GM12878 (cell line): ENCODE measurements around the gene AATF.

Experiments used
- ATF7 ChIP-seq: fragments of 450-650 bp; IDR thresholded peaks from 2 replicates; pipeline ENCODE4 v1.6.1; 2016; ENCODE audit warnings: low read depth, mild to moderate bottlenecking
- EZH2 ChIP-seq: IDR thresholded peaks from 2 replicates; pipeline ENCODE4 v1.6.1; 2012; ENCODE audit warnings: low read depth, mild to moderate bottlenecking, control low read depth, inconsistent platforms, low read length, borderline replicate concordance; ENCODE audit not compliant: control insufficient read depth
- GABPA ChIP-seq: IDR thresholded peaks from 2 replicates; pipeline ENCODE4 v1.6.1; 2014; ENCODE audit warnings: antibody characterized with exemption, low read depth, mild to moderate bottlenecking, inconsistent platforms
- HDGF ChIP-seq: fragments of 450-650 bp; IDR thresholded peaks from 2 replicates; pipeline ENCODE4 v1.6.1; 2016; ENCODE audit warnings: antibody characterized with exemption
- JUNB ChIP-seq: IDR thresholded peaks from 2 replicates; pipeline ENCODE4 v1.6.1; 2016; ENCODE audit warnings: antibody characterized with exemption, mild to moderate bottlenecking
- JUND ChIP-seq: IDR thresholded peaks from 2 replicates; pipeline ENCODE4 v1.6.1; 2012; ENCODE audit warnings: low read depth, mild to moderate bottlenecking, low read length, improper control_type of control experiment, moderate library complexity
- NFYB ChIP-seq: IDR thresholded peaks from 2 replicates; pipeline ENCODE4 v1.6.1; 2011; ENCODE audit warnings: low read depth, mild to moderate bottlenecking, low read length, improper control_type of control experiment, moderate library complexity; ENCODE audit not compliant: insufficient read depth
- POLR2AphosphoS5 ChIP-seq: IDR thresholded peaks from 2 replicates; pipeline ENCODE4 v1.6.1; 2011; ENCODE audit warnings: mild to moderate bottlenecking, low read length, inconsistent platforms
- SPI1 ChIP-seq: IDR thresholded peaks from 2 replicates; pipeline ENCODE4 v1.6.1; 2011; ENCODE audit warnings: low read depth, mild to moderate bottlenecking, low read length, moderate library complexity, borderline replicate concordance; ENCODE audit not compliant: insufficient read depth
- ZNF274 ChIP-seq: IDR thresholded peaks from one replicate; pipeline ENCODE4 v1.8.0; 2011; ENCODE audit not compliant: insufficient read length, insufficient read depth
- TF ChIP-seq, protein P1 (sequence below), 3 experiments: IDR thresholded peaks in 2 of 3; conservative IDR thresholded peaks in 1 of 3; 2 replicates each; pipeline ENCODE4 v1.5.1; 2011; ENCODE audit warnings: low read depth in 3 of 3, low read length in 3 of 3, mild to moderate bottlenecking in 3 of 3, control low read depth in 2 of 3, moderate library complexity in 2 of 3, inconsistent platforms in 1 of 3, mixed read lengths in 1 of 3; ENCODE audit not compliant: control insufficient read depth in 2 of 3, insufficient read depth in 1 of 3; ENCODE audit errors: extremely low read depth in 1 of 3

DNA sequence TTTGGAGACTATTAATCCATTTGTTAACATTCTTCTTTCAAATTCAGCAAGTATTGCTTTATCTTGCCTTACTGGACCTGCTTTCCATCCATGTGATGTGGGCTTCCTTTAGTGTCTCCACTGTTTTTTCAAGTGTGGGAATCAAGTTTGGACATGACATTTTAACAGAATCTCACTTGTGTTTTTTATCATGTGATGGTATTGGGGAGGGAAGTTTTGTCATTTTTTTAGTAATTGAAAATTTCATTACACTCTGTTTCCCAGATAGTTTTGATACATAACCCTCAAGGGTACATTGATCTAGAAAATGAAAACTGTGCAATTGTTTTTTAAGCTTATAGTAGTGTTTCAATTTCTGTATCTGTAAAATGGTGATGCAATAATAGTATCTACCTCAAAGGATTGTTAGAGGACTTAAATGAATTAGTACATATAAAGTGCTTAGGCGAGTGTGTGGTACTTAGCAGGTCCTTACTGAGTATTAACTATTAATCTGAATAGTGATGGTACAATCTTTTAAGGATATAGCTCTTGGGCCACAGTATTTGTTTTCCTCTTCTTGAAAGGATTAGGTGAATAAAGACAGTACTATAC is 27.3 kb downstream of the AATF start:
- TF ChIP-seq POLR2AphosphoS5 (no peak), EZH2 (no peak), JUNB (no peak), SPI1 (no peak), JUND (no peak), ATF7 (no peak), GABPA (no peak), HDGF (no peak), NFYB (no peak), ZNF274 (no peak)
- TF ChIP-seq, protein P1, sequence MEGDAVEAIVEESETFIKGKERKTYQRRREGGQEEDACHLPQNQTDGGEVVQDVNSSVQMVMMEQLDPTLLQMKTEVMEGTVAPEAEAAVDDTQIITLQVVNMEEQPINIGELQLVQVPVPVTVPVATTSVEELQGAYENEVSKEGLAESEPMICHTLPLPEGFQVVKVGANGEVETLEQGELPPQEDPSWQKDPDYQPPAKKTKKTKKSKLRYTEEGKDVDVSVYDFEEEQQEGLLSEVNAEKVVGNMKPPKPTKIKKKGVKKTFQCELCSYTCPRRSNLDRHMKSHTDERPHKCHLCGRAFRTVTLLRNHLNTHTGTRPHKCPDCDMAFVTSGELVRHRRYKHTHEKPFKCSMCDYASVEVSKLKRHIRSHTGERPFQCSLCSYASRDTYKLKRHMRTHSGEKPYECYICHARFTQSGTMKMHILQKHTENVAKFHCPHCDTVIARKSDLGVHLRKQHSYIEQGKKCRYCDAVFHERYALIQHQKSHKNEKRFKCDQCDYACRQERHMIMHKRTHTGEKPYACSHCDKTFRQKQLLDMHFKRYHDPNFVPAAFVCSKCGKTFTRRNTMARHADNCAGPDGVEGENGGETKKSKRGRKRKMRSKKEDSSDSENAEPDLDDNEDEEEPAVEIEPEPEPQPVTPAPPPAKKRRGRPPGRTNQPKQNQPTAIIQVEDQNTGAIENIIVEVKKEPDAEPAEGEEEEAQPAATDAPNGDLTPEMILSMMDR (IDR thresholded peaks at IDR 0.05 in 2 of 3, conservative IDR thresholded peaks at IDR 0.05 in 1 of 3; ENCODE audit: control insufficient read depth in 2 of 3, extremely low read depth in 1 of 3, insufficient read depth in 1 of 3, low read depth in 3 of 3, low read length in 3 of 3), result no peak
